ENCODE results near the gene BARX1.

The BARX1 gene

DNA sequence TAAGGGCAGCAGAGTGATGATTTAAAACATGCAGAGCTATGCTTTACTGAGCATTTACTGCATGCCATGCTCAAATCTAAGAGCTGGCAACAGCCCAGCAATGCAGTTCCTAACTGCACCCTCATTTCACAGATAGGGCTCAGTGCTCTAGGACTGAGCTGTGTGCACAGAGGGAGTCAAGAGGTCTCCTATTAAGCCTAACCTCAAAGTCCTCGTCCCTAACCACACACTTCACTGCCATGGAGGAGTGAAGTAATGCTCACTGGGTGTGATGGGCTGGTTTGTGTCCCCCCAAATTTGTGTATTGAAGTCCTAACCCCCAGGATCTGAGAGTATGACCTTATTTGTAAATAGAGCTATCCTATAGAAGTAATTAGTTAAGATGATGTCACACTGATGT, 25.9 kb downstream of the BARX1 start:
- no peak for DNase-seq (ENCODE audit: low read depth, low spot score)
- H3K27ac ChIP-seq = no peak overlapping the region

DNA sequence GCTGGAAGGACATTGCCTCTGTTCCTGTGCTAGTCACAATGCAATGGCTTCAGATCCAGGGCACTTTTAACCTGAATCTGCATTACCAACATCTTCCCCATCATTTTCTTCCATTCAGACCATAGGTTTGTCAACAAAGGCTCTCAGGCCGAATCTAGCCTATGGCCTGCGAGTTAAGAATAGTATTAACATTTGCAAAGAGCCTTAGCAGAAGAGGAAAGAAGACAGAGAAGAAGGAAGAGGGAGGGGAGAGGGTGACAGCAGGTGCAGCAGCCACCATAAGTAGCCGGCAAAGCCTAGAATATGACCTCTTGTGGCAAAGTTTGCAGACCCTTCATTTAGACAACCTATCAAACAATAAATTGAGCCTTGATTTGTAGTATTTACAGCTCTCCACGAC, 32.6 kb downstream of the BARX1 start:
- no peak for DNase-seq (ENCODE audit: low read depth, low spot score)
- no peak overlapping the region for H3K27ac ChIP-seq

DNA sequence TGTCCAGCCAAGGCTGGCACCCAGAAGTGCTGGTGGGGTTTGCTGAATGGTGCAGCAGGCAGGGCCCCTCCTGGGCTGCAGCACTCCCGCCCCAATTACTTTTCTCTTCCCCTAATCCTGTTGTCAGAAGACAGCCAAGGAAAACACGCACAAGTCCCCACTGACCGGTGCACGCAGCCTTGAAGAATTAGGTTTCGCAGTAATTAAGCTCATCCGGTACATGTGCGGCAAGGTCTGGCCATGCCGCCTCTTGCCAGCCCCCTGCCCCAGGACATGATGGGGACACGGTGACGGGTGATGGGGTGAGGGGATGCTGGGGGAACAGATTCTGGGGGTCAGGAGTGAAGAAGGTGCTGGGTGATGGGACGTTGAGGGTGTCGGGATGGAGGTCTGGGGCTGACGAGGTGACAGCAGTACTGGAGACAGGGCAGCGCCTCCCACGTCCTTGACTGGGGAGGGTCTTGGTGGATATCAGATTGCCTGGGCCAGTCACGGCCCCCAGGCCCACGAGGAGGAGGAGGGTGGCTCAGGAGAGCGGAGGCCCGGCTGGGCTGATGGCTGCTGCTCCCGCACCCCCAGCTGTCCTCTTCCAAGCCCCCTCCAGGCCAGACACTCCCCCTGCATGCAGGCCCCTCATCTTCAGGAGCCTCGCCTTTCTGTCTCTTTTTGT, 34.9 kb downstream of the BARX1 start:
- no peak for DNase-seq (ENCODE audit: low read depth, low spot score)
- H3K27ac ChIP-seq = no peak overlapping the region

DNA sequence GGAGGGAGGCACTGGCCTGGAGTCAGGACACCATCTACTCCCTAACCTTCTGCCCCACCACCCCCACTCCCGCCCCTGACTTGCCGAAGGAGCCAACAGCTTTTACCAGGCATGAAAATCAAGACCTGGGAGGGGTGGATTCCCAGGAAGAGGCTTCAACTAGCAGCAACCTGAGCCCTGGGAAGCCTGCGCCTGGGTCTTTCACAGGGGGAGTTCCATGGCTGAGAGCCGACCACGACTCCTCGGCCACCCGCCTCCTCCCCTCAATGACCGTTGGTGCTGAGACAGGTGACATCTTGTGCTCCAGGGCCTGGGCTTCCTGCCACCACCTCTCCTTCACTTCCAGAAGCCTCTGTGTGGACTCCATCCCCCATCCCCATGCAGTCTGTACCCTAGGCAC, 37.1 kb downstream of the BARX1 start:
- no peak overlapping the region for H3K27ac ChIP-seq
- DNase-seq (ENCODE audit: low read depth, low spot score) = no peak

DNA sequence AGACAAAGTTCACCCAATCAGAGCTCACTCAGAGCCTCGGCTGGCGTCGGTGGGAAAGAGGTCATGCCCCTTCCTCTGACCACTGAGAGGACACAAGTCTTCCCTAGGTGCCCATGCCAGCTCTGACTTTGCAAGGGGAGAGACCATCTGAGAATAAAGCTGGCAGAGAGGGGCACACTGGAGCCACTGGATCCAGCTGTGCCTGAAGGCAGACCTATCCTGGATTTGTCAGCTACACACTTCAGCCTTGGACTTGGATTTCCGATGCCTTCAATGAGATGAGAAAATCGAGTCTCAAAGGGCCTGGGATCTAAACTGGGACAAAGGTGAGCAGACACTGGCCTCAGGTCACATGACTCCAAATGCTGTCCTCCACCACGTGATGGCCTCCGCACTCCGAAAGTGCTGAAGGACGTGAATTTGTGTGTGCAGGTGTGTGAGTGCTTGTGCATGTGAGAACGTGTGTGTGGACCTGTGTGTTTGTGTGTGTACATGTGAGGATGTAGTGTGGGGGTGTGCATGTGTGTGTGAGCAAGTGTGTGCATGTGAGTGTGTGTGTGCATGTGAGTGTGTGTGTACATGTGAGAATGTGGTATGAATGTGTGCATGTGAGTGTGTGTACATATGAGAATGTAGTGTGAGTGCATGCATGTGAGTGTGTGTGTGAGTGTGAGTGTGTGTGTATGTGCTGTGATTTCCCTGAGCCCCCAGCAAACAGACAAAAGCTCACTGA, 37.9 kb downstream of the BARX1 start:
- no peak overlapping the region for H3K27ac ChIP-seq
- no peak for DNase-seq (ENCODE audit: low read depth, low spot score)

DNA sequence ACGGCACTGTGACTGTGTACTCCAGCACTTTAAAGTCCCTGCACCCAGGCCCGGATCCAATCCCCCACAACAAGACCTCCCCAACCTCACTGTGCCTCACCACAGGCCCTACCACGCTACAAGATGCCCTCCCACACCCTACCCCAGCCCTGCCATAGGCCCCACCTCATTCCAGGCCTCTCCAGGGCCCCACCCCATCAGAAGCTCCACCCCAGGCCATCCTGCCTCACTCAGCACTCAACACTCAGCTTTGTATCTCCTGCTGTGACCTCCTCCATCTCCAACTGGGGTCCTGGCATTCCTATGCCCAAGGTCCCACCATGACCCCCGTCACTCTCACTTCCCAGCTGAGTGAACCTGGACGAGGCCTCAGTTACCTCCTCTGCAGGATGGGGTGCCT, 38.8 kb downstream of the BARX1 start:
- no peak for DNase-seq (ENCODE audit: low read depth, low spot score)
- H3K27ac ChIP-seq = no peak overlapping the region

DNA sequence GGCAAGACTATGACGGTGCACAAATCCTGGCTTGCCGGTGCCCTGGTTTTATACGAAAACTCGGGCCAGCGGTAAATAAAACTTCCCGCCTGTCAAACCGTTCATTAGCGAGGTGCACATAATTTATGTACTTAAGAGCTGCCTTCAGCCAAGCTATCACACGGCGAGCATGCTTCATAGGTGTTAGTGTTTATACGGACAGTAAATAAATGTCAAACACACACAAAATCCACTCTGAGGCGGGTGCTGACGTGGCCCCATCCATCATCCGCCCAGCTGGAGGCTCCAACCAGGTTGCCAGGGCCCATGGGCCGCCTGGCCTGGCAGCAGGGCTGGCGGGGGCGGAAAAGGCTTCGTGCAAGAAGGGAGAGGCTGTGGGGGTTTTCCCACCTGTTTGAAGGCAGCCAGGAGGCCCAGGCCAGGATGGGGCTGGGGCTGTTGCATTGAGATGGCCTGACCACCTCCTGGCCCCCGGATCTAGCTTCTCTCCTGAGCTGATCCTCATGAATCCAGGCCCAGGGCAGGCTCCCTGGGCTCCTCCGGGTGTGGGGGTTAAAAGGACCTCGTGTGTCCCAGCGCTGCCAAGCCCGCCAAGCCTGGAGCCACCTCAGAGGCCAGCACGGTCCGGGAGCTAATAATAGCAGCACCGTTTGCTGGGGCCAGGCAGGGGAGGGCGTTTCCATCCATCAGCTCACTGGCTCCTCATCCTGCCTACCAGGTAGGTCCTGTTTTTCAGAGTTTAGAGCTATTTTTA, 43.2 kb downstream of the BARX1 start:
- no peak overlapping the region for H3K27ac ChIP-seq

DNA sequence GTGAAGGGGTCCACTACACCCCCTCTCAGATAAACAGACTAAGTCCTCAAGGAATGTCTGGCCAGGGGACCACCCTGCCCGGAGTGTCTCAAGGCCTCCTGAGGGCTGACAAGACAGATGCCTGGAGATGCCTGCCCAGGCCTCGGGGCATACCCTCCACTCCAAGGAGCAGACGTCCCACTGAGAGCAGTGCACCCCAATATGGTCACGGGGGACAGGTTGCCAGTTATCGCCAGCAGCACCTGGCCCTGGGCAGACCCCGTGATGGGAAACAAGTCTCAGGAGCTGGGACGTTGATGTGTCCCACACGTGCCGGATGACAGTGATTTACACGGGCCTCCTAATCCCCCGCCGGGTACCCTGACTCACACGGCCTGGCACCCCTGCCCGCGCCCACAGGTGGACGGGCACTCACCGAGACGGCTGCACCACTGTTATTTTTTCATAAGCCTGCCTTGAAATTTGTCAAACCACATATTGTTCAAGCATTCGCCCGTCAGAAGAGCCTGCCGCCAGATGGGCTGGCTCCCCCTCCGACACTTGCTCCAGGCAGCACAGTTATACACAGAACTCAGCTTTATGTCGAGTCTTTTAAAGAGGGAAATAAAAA, 43.9 kb downstream of the BARX1 start:
- no peak for DNase-seq (ENCODE audit: low read depth, low spot score)
- no peak overlapping the region for H3K27ac ChIP-seq

More for the DNA sequence above, 43.2 kb downstream of the BARX1 start:
- DNase-seq (ENCODE audit: low read depth, low spot score) = no peak

DNA sequence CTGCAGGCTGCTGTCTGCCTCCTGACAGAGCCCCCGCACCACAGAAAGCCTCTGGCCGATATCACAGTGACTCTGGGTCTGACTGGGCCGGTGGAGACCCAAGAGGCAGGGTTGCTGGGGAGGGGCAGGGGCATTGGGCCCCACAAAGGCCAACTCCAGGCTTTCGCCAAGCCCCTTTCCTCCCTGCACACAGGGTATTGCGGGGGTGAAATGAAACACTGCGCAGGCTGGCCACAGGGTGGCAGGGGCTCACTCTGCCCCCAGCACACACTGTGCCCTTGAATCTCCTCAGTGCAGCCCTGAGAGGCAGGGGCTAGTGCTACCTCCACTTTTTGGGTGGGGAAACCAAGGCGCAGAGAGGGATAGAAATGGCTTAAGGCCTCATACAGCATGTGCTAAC, 44.6 kb downstream of the BARX1 start:
- H3K27ac ChIP-seq = no peak overlapping the region
- no peak for DNase-seq (ENCODE audit: low read depth, low spot score)

DNA sequence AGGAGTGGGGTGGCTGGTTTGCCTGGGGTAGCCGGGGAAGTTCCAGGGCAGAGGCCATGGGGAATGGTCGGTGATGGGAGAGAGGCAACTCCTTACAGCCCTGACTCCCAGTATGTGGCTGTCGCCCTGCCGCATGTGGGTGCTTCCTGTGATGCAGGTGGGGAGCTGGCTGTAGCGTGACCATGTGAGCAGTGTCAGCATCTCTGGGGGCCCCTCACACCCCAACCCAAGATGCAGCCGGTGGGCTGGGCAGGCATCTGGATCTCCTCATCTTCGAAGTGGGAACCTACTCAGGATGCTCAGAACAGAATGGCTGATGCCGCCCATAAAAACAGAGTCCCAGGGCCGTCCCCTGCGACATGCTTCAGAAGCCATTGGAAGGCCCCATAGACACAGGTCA, 45.0 kb downstream of the BARX1 start:
- DNase-seq (ENCODE audit: low read depth, low spot score) = no peak
- no peak overlapping the region for H3K27ac ChIP-seq

DNA sequence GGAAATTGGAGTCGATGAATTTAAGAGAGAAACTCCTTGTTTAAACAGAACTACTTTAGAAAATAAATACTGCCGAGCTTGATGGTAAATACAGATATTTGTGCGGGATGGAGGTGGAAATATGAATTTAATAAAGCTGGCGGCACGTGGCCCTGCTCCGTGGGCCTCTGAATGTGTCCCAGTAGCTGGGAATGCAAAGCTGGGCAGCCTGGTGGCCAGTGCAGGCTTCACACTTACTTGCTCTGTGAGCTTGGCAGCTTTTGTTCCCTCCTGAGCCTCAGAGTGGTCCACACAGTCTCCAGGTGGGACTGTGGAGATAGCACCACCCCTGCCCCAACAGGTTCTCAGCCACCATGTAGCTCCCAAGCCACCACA, 45.9 kb downstream of the BARX1 start:
- no peak overlapping the region for H3K27ac ChIP-seq
- no peak for DNase-seq (ENCODE audit: low read depth, low spot score)

DNA sequence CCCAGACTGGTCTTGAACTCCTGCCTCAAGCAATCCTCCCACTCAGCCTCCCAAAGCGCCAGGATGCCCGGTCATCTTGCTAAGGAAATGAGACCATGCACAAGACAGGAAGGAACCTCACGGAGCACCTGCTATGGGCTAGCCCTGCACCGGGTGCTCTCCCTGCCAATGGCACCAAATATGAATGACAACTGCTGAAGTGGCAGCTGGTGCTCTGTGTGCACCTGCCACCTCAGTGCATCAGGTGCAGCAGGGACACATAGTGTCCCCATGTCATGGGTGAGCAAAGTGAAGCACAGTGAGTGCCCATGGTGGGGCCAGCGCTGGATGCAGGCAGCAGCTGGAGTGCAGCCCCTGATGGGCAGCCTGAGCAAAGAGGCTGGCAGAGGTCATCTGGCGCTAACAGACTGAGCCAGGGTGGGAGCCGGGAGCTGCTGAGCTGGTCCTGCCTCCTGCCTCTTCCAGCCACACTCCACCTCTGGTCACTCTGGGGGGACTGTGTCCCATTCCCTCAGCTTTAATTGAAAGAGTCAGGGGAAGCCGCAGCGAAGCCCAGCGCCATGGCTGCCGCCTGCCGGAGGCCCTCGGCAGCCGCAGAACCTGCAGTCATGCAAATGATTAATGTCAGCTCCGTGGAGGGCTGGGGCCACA, 46.4 kb downstream of the BARX1 start:
- no peak overlapping the region for H3K27ac ChIP-seq
- DNase-seq (ENCODE audit: low read depth, low spot score) = no peak

DNA sequence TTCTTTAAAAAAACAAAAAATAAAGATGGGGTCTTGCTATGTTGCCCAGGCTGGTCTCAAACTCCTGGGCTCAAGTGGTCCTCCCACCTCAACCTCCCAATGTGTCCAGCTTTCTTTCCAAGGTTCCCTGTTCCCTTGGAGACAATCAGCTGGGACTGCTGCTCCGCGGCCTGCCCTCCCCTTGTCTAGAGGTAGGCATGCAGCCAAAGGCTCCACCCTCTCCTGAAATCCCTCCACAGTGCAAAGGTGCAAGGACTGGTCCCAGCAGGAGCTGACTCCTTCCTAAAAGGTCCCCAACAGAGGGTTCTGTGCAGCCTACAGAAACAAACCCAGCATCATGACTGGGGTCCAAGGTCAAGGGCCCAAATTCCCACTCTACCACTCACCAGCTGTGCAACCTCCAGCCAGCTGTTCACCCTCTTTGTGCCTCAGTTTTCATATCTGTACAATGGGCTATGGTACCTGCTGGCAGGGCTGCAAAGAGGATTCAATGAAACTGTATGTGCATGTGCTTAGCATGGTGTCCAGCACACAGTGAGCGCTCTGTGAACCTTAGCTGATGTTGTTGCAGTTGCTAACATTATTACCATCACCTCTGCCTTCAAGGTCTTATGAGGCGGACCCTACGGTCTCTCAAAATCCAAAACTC, 47.5 kb downstream of the BARX1 start:
- no peak for DNase-seq (ENCODE audit: low read depth, low spot score)
- no peak overlapping the region for H3K27ac ChIP-seq

DNA sequence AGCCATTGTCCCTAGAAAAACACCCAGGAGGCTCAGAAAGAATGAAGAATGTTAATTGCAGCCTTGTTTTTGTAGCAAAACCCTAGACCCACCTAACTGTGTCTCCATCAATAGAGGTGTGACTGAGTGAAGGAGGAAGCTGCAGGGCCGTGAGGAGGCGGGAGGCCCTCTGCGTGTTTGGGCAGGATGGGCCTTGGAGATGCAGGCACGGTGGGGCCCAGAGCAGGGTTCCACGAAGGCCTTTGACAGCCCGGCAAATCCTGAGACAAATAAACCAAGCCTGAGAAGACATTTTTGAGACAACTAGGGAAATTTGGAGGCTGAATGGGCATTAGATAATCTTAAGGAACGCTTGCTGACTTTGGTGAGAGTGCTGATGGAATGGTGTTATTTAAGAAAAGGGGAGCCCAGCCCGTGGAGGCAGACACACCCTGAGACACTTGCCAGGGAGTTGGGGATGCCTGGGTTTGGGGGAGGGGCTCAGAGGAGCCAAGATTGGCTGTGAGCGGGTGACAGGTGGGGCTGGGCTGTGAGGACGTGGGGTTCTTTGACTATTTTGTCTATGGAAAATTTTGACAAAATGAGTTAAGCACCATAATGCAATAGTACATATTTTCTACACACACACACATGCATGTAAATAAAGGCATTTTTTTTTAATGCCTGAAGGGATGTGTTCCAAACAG, 48.8 kb downstream of the BARX1 start:
- DNase-seq (ENCODE audit: low read depth, low spot score) = no peak

DNA sequence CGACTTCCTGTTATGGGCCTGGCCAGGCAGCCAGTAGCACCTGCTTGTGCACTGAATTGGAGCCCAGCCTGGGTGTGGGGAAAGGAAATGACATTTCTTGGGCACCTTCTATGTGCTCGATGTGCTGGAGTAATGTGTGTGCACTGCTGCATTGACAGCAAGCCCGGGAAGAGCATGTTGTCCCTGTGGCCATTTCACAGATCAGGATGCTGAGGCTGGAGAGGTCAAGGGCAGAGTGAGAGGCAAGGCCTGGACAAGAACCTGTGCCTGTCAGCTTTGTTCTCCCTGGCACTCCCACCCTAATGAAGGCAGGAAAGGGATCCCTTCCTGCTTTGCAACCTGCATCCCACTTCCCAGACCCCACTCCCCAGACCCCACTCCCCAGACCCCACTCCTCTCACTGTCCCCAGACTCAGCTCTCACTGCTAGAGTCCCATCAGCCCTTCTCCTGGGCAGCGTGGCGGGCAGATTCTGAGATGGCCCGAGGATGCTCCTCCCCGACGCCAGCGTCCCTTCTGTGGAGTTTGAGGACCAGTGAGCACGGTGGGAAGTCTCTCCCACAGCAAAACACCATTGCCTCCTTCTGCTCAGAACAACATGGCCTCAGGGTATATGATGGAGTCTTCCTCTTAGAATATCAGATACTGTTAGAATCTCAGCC, 49.6 kb downstream of the BARX1 start:
- DNase-seq (ENCODE audit: low read depth, low spot score) = no peak
- H3K27ac ChIP-seq = no peak overlapping the region

More for the DNA sequence above, 48.8 kb downstream of the BARX1 start:
- no peak overlapping the region for H3K27ac ChIP-seq

DNA sequence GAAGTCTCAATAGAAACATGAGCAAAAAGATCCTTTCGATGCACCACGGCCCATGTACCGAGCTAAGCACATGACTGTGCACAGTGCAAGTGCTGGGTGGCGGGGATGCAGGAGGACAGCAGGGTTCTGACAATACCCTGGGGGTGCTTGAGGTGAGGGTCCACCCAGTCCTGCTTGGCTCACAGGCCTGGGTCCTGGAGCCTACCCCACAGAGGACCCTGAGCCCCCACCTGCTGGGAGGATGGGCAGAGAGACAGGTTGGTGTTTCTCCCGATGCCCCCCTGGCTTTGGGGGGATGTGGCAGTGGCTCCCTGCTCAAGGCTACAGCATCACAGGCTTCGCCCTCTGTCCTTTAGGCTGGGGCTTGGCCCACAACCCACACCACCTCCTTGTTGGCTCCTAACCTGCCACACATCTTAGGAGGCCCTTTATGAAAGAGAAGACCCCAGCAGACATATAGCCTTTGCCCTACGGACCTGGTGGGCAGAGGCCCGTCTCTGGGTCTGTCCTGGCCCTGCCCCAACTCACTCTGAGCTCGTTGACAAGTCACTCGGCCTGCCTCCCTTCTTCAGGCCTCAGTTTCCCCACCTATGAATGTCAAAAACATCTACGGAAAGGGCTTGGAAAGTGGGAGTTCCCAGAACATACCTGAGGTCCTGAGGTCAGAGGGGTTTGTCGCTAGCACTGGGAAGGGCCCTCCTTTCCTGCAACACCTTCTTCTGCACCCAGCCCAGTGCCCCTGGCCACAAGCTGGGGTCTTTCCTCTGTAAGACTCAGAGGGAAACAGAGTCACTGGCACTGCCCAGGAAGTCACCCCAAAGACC, 50.3 kb downstream of the BARX1 start:
- no peak overlapping the region for H3K27ac ChIP-seq
- DNase-seq (ENCODE audit: low read depth, low spot score) = no peak

DNA sequence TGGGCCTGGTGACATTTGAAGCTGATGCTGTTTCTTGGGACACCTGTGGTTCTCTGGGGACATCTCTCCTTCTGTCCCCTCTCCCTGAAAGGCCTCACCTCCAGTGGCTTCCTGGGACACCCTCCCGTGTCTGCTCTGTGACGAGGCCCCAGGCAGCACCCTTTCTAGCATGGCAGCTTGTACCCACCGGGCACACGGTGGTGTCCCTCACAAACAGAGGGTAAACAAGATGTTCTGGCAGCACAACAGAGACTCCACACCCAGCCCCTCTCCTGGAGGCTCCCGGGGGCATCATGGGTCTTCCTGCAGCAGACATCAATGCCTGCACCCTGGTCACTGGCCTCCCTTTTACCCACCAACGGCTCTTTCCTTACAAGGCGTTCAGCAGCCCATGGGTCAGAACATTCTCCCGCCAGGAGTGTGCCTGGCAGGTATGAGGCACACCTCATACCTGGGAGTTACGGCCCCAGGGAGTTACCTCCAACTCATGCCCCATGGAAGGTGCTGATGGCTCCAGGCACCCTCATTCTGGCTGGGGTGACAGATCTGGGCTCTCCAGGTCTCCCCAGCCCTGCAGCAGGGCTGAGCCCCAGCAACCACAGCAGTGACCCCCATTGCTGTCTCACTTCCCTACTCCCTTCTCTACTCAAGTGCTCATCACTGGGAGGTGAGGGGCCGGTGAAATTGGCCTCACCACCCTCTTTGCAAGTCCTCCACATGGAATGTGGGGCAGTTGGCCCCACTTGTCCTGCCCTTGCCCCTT, 51.1 kb downstream of the BARX1 start:
- H3K27ac ChIP-seq = no peak overlapping the region
- no peak for DNase-seq (ENCODE audit: low read depth, low spot score)
